GM19397 (cell line): ENCODE data around the gene EXOC4.

Experiments
- ATAC-seq: cut with Tn5 transposase; IDR thresholded peaks from one replicate; pipeline ENCODE4 v1.9.1; 2021; ENCODE audit warnings: mild to moderate bottlenecking, moderate library complexity; ENCODE audit not compliant: unreplicated experiment

EXOC4 gene

GRCh38 chr7:133654547-133654946, 401.7 kb downstream of the EXOC4 start:
- ATAC-seq: no peak

GRCh38 chr7:133662276-133662675, 409.4 kb downstream of the EXOC4 start:
- ATAC-seq: no peak

- ATAC-seq: no peak
These were observed 410.0 kb downstream of the EXOC4 start for GRCh38 chr7:133662830-133663229.

GRCh38 chr7:133664528-133664927, 411.6 kb downstream of the EXOC4 start:
- no peak for ATAC-seq

- no peak for ATAC-seq
These were observed 415.6 kb downstream of the EXOC4 start for GRCh38 chr7:133668296-133669060.

GRCh38 chr7:133669061-133669455, 416.2 kb downstream of the EXOC4 start:
- ATAC-seq: no peak

GRCh38 chr7:133670250-133670649, 417.4 kb downstream of the EXOC4 start:
- ATAC-seq: no peak

- no peak for ATAC-seq
These were observed 420.0 kb downstream of the EXOC4 start for GRCh38 chr7:133672866-133673265.

GRCh38 chr7:133674079-133674763, 421.3 kb downstream of the EXOC4 start:
- ATAC-seq: no peak

- no peak for ATAC-seq
These were observed 422.8 kb downstream of the EXOC4 start for GRCh38 chr7:133675510-133676218.

- ATAC-seq: no peak
These were observed 424.0 kb downstream of the EXOC4 start for GRCh38 chr7:133676805-133677370.

GRCh38 chr7:133678137-133678814, 425.4 kb downstream of the EXOC4 start:
- no peak for ATAC-seq

GRCh38 chr7:133679977-133680376, 427.1 kb downstream of the EXOC4 start:
- ATAC-seq: no peak

GRCh38 chr7:133681529-133681928, 428.7 kb downstream of the EXOC4 start:
- no peak for ATAC-seq

GRCh38 chr7:133682364-133683181, 429.7 kb downstream of the EXOC4 start:
- ATAC-seq: no peak

GRCh38 chr7:133683182-133683454, 430.2 kb downstream of the EXOC4 start:
- no peak for ATAC-seq

- ATAC-seq: no peak
These were observed 435.8 kb downstream of the EXOC4 start for GRCh38 chr7:133688483-133689239.

GRCh38 chr7:133690740-133691139, 437.9 kb downstream of the EXOC4 start:
- ATAC-seq: no peak

- no peak for ATAC-seq
These were observed 439.1 kb downstream of the EXOC4 start for GRCh38 chr7:133691727-133692610.
